Upper lobe of right lung (tissue), 1 donor: Measurements from ENCODE around the gene ASPDH. TPM values are rescaled to one million over a fixed set of nuclear protein-coding genes. Genes with fewer than 3 reads are reported as not detected.

Experiments used
- ATAC-seq: fragments of 200-7000 bp; cut with Tn5 transposase; one replicate; pipeline ENCODE4 v1.9.1; 2020; ENCODE audit warnings: mild to moderate bottlenecking, moderate library complexity
- DNase-seq: peaks from one replicate; pipeline ENCODE4 v3.0.0-alpha.2; 2020
- H3K27ac ChIP-seq: fragments of 200-600 bp; one replicate; pipeline ENCODE4 v1.8.0; 2022
- H3K27me3 ChIP-seq: fragments of 200-600 bp; one replicate; pipeline ENCODE4 v1.8.0; 2022; ENCODE audit warnings: mild to moderate bottlenecking
- H3K36me3 ChIP-seq: fragments of 200-600 bp; one replicate; pipeline ENCODE4 v1.8.0; 2022
- H3K4me1 ChIP-seq: fragments of 200-600 bp; one replicate; pipeline ENCODE4 v1.8.0; 2022
- H3K4me3 ChIP-seq: fragments of 200-600 bp; one replicate; pipeline ENCODE4 v1.8.0; 2022; ENCODE audit warnings: mild to moderate bottlenecking
- H3K9me3 ChIP-seq: fragments of 200-600 bp; one replicate; pipeline ENCODE4 v1.8.0; 2022
- intact Hi-C: fragments of 100-400 bp; cut with DNase I; formaldehyde crosslinking; loops from one replicate; pipeline ENCODE4 v1.11.0; 2022
- total RNA-seq: library from RNA; stranded (reverse); fragmentation: NEBNext Ultra II Directional; extraction: Animal tissue kit (Norgen Biotek cat#: 25700); gene quantifications from one replicate; pipeline ENCODE4 v1.2.1, GENCODE V29; 2021
- TF ChIP-seq, protein P1 (sequence below): fragments of 200-600 bp; IDR thresholded peaks from one replicate; pipeline ENCODE4 v1.8.0; 2022; ENCODE audit warnings: antibody characterized with exemption
- donor health status: DM: no; HTN: yes; CAD: no; lungs with severe emphysema.

Gene ASPDH
- total RNA-seq, 1 donor from 2014 or later, result not detected

DNA sequence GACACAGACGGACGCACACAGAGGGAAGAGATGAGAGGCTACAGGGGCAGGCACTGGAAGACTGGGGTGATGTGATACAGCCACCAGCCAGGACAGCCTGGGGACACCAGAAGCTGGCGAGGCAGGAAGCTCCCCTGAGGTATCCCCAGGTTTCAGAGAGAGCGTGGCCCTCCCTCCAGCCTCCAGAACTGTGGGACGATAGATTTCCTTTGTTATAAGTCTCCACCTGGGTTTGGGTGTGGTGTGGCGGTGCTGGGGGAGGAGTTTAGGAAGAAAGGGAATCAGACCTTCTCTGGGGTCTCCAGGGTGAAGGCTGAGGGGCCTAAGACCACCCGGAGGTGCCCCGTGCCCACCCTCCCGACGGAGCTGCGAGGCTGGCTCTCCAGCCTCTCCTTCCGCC, 2.7 kb upstream of the ASPDH start:
- Histone ChIP-seq H3K9me3 (no peaks in the 10 kb centered on the region), H3K4me1 (no peaks in the 10 kb centered on the region), H3K27ac (no peak overlapping the region), H3K4me3 (no peak overlapping the region), H3K36me3 (no peaks in the 10 kb centered on the region), H3K27me3 (no peaks in the 10 kb centered on the region)
- TF ChIP-seq, protein P1, sequence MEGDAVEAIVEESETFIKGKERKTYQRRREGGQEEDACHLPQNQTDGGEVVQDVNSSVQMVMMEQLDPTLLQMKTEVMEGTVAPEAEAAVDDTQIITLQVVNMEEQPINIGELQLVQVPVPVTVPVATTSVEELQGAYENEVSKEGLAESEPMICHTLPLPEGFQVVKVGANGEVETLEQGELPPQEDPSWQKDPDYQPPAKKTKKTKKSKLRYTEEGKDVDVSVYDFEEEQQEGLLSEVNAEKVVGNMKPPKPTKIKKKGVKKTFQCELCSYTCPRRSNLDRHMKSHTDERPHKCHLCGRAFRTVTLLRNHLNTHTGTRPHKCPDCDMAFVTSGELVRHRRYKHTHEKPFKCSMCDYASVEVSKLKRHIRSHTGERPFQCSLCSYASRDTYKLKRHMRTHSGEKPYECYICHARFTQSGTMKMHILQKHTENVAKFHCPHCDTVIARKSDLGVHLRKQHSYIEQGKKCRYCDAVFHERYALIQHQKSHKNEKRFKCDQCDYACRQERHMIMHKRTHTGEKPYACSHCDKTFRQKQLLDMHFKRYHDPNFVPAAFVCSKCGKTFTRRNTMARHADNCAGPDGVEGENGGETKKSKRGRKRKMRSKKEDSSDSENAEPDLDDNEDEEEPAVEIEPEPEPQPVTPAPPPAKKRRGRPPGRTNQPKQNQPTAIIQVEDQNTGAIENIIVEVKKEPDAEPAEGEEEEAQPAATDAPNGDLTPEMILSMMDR, result no peak
- DNase-seq (no peak), ATAC-seq (no peak)
- intact Hi-C loops, result no loop called here

DNA sequence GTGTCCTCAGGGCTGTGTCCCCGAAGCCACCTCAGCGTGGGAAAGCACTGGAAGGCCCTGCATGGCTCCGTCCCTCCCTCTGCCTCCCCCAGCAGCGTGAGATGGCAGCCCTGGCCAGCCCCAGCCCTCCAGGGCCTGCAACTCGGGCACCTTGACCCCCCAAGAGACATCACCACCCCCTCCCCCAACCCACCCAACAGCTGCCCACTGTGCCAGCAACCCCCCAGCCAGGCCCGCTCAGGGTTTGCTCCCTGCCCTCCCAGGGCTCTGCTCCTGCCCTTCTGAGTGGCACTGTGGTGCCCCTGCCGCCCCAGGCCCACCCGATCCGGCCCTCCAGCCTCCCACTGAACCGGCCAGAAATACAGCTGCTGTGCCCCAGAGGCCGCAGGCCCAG, 1.5 kb upstream of the ASPDH start:
- H3K4me1 ChIP-seq, result peaks cover 6% of the 10 kb centered on the region
- H3K4me3 ChIP-seq, result no peak overlapping the region
- TF ChIP-seq, protein P1, result no peak
- ATAC-seq (no peak), DNase-seq (no peak)
- intact Hi-C loops, result no loop called here
- H3K36me3 ChIP-seq, result no peaks in the 10 kb centered on the region
- H3K27me3 ChIP-seq, result no peaks in the 10 kb centered on the region
- H3K27ac ChIP-seq, result no peak overlapping the region
- H3K9me3 ChIP-seq, result no peaks in the 10 kb centered on the region

DNA sequence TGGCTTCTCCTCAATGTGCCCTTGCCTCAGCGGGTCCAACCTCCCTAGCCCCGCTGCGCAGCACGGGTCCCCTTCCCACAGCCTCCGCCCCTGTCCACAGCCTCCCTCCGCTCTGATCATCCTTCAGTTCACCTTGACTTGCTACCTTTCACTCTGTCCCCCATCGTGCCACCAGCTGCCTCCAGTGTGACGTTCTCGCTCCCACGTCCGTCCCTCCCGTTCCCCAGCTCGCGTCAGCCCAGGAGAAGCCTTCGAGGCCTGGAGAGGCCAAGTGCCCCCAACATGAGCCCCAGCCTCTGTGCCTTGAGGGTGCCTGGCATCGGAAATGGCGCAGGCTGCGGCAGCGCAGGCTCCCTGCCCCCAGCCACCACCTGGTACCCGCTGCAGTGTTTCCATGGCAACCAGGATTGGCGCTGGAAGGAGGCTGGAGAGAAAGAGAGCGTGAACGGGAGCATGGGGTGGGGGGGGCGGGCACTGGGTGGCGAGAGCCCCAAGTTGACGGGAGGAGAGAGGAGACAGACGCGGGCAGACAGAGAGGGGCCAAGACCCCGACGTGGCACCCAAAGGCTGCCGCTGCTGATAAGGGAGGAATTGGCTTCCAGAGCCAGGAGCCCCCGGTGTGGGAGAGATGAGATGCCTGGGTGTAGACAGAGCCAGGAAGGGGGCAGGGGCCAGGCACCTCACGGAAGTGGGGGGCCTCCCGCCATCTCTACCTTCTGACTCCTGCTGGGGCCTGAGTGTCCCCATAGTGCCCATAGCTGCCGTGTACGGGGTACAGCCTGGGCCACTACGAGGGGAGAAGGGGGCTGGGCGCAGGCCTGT, 844 bp upstream of the ASPDH start:
- no peak for DNase-seq
- H3K36me3 ChIP-seq, result no peaks in the 10 kb centered on the region

DNA sequence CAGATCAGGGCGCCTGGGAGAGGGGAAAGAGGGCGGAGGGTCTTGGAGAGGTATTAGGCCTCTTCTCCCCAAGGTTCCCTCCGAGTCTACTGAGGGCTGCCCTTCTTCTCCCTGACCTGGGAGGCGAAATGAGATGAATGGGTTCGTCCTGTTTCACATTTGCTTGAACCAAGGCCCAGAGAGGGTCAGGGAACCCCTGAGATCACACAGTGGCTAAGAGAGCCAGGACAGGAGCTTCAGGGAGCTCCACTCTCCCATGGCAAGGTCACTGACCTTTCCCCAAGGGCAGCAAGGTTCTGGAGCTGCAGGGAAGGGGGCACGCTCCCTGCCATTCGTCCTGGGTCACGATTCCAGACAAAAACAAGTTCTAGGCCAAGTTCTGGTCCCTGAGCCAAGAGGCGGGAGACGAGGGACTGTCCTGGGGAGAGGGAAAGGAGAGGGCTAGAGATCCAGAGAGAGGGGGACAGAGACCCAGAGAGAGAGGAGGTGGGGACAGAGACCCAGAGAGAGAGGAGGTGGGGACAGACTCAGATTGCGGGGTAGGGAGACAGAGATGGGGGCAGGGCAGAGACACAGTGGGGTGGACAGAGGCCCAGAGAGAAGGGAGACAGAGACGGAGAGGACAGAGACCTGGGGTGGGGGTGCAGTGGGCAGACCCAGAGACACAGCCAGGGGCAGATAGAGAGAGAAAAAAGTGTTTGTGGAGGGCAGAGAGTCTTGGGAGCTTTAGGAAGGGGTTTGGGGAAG, 541 bp downstream of the ASPDH start:
- DNase-seq, result no peak
- Histone ChIP-seq H3K27me3 (no peaks in the 10 kb centered on the region), H3K4me3 (no peak overlapping the region), H3K9me3 (no peaks in the 10 kb centered on the region), H3K36me3 (no peaks in the 10 kb centered on the region), H3K27ac (no peak overlapping the region), H3K4me1 (peaks cover 9% of the 10 kb centered on the region)
- intact Hi-C loops, result no loop called here
- TF ChIP-seq, protein P1, result no peak
- no peak for ATAC-seq

More for the DNA sequence above, 844 bp upstream of the ASPDH start:
- H3K4me3 ChIP-seq, result no peak overlapping the region
- peaks cover 9% of the 10 kb centered on the region for H3K4me1 ChIP-seq
- H3K27me3 ChIP-seq, result no peaks in the 10 kb centered on the region
- ATAC-seq, result no peak
- no peak overlapping the region for H3K27ac ChIP-seq
- intact Hi-C loops, result no loop called here
- no peaks in the 10 kb centered on the region for H3K9me3 ChIP-seq
- TF ChIP-seq, protein P1, result no peak

DNA sequence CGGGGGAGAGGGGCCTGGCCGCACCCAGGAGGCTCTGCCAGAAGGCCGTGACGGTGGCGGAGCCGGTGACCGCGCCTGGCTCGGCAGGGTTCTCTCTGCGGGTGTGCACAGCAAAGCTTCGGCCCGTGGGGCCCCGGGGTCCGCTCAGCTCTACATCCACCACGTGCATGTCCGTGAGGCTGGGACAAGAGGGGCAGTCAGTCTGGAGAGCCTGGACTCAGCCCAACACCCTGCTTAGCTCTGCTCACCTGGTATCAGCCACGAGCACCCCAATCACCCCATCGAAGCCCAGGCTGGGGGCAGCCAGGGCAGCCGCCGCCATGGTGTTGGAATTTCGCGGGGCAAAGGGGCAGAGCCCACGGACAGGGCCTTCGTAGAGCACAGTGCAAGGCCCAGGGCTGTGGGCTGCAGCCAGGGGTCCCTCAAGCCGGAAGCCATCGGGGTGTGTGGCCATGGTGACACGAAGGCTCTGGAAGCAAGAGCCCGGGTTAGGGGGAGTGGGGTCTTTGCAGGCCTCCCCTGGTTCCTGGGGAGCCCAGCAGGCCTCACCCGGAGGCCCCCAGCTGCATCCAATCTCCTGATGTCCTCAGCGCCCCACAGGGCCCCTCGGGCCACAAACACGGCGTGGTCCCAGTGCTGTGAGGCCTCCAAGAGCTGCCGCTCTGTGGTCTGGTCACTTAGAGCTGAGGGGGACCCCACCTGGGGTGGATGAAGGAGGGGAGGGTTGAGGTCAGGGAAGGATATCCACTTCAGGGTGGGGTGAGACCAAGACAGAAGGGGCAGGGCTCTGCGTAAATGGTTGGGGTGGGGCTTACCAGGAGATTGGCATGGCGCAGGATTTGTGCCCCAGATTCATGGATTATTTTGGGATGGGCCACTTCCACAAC, 1.4 kb downstream of the ASPDH start:
- Histone ChIP-seq H3K27ac (no peak overlapping the region), H3K27me3 (no peaks in the 10 kb centered on the region), H3K36me3 (no peaks in the 10 kb centered on the region), H3K4me3 (peak overlapping the region; percentile 84), H3K9me3 (no peaks in the 10 kb centered on the region), H3K4me1 (peaks cover 9% of the 10 kb centered on the region)
- DNase-seq, result no peak
- no peak for ATAC-seq
- intact Hi-C loops, result no loop called here
- TF ChIP-seq, protein P1, result no peak
